K562 (cell line): ENCODE data around the gene EIF3I. TPM values are rescaled to one million over a fixed set of nuclear protein-coding genes. Genes with fewer than 3 reads are reported as not detected.

Experiments used
- E2F8 ChIP-seq: fragments of 450-650 bp; IDR thresholded peaks from 2 replicates; pipeline ENCODE4 v1.7.1; 2018; ENCODE audit warnings: mild to moderate bottlenecking, low read depth; ENCODE audit not compliant: partially characterized antibody
- FOXK2 ChIP-seq, 2 experiments: fragments of 450-650 bp; IDR thresholded peaks in 1 of 2; conservative IDR thresholded peaks in 1 of 2; 2 replicates each; pipeline ENCODE4 v1.6.1; 2016; ENCODE audit warnings: low read depth in 2 of 2, mild to moderate bottlenecking in 1 of 2
- FUS ChIP-seq: fragments of 200-400 bp; formaldehyde crosslinking; optimal IDR thresholded peaks from 2 replicates; pipeline ENCODE3; 2017; ENCODE audit warnings: low read depth, low read length
- GATA2 ChIP-seq: sonication (generic); formaldehyde crosslinking; IDR thresholded peaks from 2 replicates; pipeline ENCODE4 v1.4.0; 2020; ENCODE audit warnings: mild to moderate bottlenecking, missing genetic modification reagents
- IFI16 ChIP-seq: fragments of 250-450 bp; sonication (Bioruptor Pico); IDR thresholded peaks from 2 replicates; pipeline ENCODE4 v2.1.2; 2022; ENCODE audit warnings: mild to moderate bottlenecking, inconsistent platforms
- NR2F6 ChIP-seq: fragments of 450-650 bp; formaldehyde crosslinking; IDR thresholded peaks from 2 replicates; pipeline ENCODE4 v1.4.0; 2020; ENCODE audit warnings: mild to moderate bottlenecking
- PBX2 ChIP-seq, 2 experiments: IDR thresholded peaks in 1 of 2; conservative IDR thresholded peaks in 1 of 2; 2 replicates each; pipeline ENCODE4 v1.6.1; 2016; ENCODE audit warnings: low read depth in 2 of 2, mild to moderate bottlenecking in 1 of 2, missing compliant biosample characterization in 1 of 2, missing genetic modification characterization in 1 of 2, moderate library complexity in 1 of 2
- SIN3B ChIP-seq: fragments of 450-650 bp; IDR thresholded peaks from 2 replicates; pipeline ENCODE4 v1.6.1; 2017; ENCODE audit warnings: low read depth, mild to moderate bottlenecking, moderate library complexity
- ZNF197 ChIP-seq: fragments of 200-800 bp; sonication (Bioruptor generic); IDR thresholded peaks from 2 replicates; pipeline ENCODE4 v1.6.1; 2016; ENCODE audit warnings: low read depth, missing genetic modification characterization, missing compliant biosample characterization
- ZNF609 ChIP-seq: sonication (generic); formaldehyde crosslinking; IDR thresholded peaks from 2 replicates; pipeline ENCODE4 v1.8.1; 2023; ENCODE audit warnings: missing genetic modification reagents, mild to moderate bottlenecking, borderline replicate concordance
- polyA plus RNA-seq, 8 experiments: library from polyadenylated mRNA; depleted of rRNA in 4 of 8; stranded (reverse) in 5 of 8; unstranded in 3 of 8; fragments of >200 nt; fragmentation: Nextera tagmentation in 2 of 8; fragmentation: Illumina TruSeq in 1 of 8; extraction: Ambion mirVana in 2 of 8; extraction: Trizol in 1 of 8; gene quantifications; 2 replicates each; pipeline versions ENCODE4 v1.2.1 to v1.2.3, GENCODE V29; 2011 to 2014; ENCODE audit warnings: inconsistent platforms in 1 of 8, missing spikeins in 1 of 8
- total RNA-seq, 7 experiments: library from RNA; depleted of rRNA in 6 of 7; stranded (reverse); fragments of >200 nt in 6 of 7; fragmentation: Illumina TruSeq in 2 of 7; extraction: Trizol in 2 of 7; gene quantifications; 2 replicates each; pipeline versions ENCODE4 v1.2.1 to v1.2.3, GENCODE V29; 2011 to 2021; ENCODE audit warnings: low replicate concordance in 1 of 7

Gene EIF3I
- total and polyA plus RNA-seq, 9 of the 15 experiments (the other 6 are each of a cell fraction or from before 2014, with no cell fraction given), result 414 to 1,526 (median 635) TPM

- TF ChIP-seq E2F8 (peak; percentile 44), IFI16 (CRISPR knock-in tag) (no peak), FOXK2 (conservative IDR thresholded peaks at IDR 0.05 in 1 of 2, IDR thresholded peaks at IDR 0.05 in 1 of 2; ENCODE audit: low read depth in 2 of 2) (peak; percentile 35 to 50; a peak in 3 of 4 replicates), ZNF197 (CRISPR knock-in tag) (peak; percentile 21; the same call in 1 of the 2 replicates), NR2F6 (CRISPR knock-in tag) (no peak), FUS (no peak), ZNF609 (0 out of 2 replicates have a peak, but pooled peaks have one; percentile 25), PBX2 (CRISPR knock-in tag; IDR thresholded peaks at IDR 0.05; ENCODE audit: low read depth) (no peak), PBX2 (tag; conservative IDR thresholded peaks at IDR 0.05; ENCODE audit: low read depth) (peak; percentile 49), SIN3B (no peak), GATA2 (CRISPR knock-in tag) (no peak)
These were observed 21.8 kb upstream of the EIF3I start, which contains the start of gene CCDC28B (continued) for GRCh38 chr1:32200226-32201010.
